Breast epithelium (tissue), 4 donors: ENCODE measurements around the gene SERINC2. TPM values are rescaled to one million over a fixed set of nuclear protein-coding genes. Genes with fewer than 3 reads are reported as not detected.

ENCODE experiments used
- DNase-seq, 2 donors: peaks; one replicate each; pipeline ENCODE4 v3.0.0-alpha.2; 2019; ENCODE audit warnings: low spot score in 2 of 2
- H3K27ac ChIP-seq, 2 donors: fragments of 200-600 bp; sonication (generic) in 1 of 2; one replicate each; pipeline ENCODE4 v1.5.1; 2016 to 2019; ENCODE audit warnings: mild to moderate bottlenecking in 1 of 2
- H3K27me3 ChIP-seq, 2 donors: fragments of 200-600 bp; sonication (generic) in 1 of 2; one replicate each; pipeline versions ENCODE4 v1.5.1 to v1.6.0; 2017 to 2019; ENCODE audit warnings: control low read depth in 1 of 2, mild to moderate bottlenecking in 1 of 2
- H3K36me3 ChIP-seq: fragments of 200-600 bp; one replicate; pipeline ENCODE4 v1.5.1; 2019
- H3K4me1 ChIP-seq, 2 donors: fragments of 200-600 bp; sonication (generic); one replicate each; pipeline ENCODE4 v1.5.1; 2016 to 2019; ENCODE audit warnings: control low read depth in 1 of 2
- H3K4me3 ChIP-seq, 3 donors: fragments of 200-600 bp; sonication (generic); 1 replicate in 2 of 3; 2 replicates in 1 of 3; pipeline ENCODE4 v1.5.1; 2016 to 2019; ENCODE audit warnings: mild to moderate bottlenecking in 3 of 3, moderate library complexity in 2 of 3
- H3K9me3 ChIP-seq, 2 donors: fragments of 200-600 bp; sonication (generic) in 1 of 2; one replicate each; pipeline ENCODE4 v1.5.1; 2016 to 2019; ENCODE audit warnings: control low read depth in 1 of 2
- POLR2A ChIP-seq: fragments of 450-650 bp; IDR thresholded peaks from one replicate; pipeline ENCODE4 v1.6.1; 2016; ENCODE audit warnings: antibody characterized with exemption, mild to moderate bottlenecking, moderate library complexity
- POLR2AphosphoS5 ChIP-seq, 3 donors: sonication (generic); formaldehyde crosslinking; IDR thresholded peaks; one replicate each; pipeline ENCODE4 v1.6.1; 2017; ENCODE audit warnings: antibody characterized with exemption in 3 of 3
- intact Hi-C: fragments of 100-400 bp; cut with DNase I; formaldehyde crosslinking; loops from one replicate; pipeline ENCODE4 v1.15.1; 2023; ENCODE audit warnings: low total_unique reads
- total RNA-seq, 3 donors: library from RNA; depleted of rRNA; stranded (reverse); fragments of >200 nt; gene quantifications; one replicate each; pipeline ENCODE4 v1.1.0, GENCODE V29; 2016
- TF ChIP-seq, protein P1 (sequence below), 3 donors: fragments of 450-650 bp; IDR thresholded peaks; one replicate each; pipeline ENCODE4 v1.5.1; 2016 to 2017; ENCODE audit warnings: antibody characterized with exemption in 3 of 3, mild to moderate bottlenecking in 3 of 3, moderate library complexity in 3 of 3

Gene SERINC2
- total RNA-seq, 3 donors from 2014 or later = 10.4 to 50.6 (median 30.5) TPM

DNA sequence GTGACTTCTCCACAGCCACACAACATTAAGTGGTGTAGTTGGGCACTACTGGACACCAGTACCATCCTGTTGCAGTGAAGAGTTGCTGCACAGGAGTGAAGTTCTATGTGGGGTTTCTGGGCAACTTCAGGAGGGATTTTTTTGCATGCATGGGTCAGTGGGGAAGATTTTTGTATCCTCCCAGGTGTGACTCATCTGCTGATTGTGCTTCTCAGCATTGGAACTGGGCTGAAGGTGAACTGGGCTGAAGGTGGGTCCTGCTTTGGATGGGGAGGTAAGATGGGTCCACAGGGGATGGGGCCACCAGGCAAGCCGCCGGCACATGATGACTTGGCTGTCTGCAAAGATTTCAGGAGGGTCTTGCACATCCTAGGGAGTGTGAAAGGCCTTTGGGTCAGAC lies 2.6 kb downstream of the SERINC2 start:
- no peaks in the 10 kb centered on the region for H3K9me3 ChIP-seq
- peak overlapping the region; percentile 91 to 95 for H3K27ac ChIP-seq
- intact Hi-C loops = no loop called here
- TF ChIP-seq, protein P1, sequence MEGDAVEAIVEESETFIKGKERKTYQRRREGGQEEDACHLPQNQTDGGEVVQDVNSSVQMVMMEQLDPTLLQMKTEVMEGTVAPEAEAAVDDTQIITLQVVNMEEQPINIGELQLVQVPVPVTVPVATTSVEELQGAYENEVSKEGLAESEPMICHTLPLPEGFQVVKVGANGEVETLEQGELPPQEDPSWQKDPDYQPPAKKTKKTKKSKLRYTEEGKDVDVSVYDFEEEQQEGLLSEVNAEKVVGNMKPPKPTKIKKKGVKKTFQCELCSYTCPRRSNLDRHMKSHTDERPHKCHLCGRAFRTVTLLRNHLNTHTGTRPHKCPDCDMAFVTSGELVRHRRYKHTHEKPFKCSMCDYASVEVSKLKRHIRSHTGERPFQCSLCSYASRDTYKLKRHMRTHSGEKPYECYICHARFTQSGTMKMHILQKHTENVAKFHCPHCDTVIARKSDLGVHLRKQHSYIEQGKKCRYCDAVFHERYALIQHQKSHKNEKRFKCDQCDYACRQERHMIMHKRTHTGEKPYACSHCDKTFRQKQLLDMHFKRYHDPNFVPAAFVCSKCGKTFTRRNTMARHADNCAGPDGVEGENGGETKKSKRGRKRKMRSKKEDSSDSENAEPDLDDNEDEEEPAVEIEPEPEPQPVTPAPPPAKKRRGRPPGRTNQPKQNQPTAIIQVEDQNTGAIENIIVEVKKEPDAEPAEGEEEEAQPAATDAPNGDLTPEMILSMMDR (IDR thresholded peaks at IDR 0.05) = no peak
- no peak for TF ChIP-seq POLR2A
- TF ChIP-seq POLR2AphosphoS5 (IDR thresholded peaks at IDR 0.05) = no peak
- H3K4me1 ChIP-seq = peaks cover 0 to 13% of the 10 kb centered on the region in 2 donors
- H3K36me3 ChIP-seq = no peaks in the 10 kb centered on the region
- DNase-seq = no peak
- no peaks in the 10 kb centered on the region for H3K27me3 ChIP-seq
- no peak overlapping the region for H3K4me3 ChIP-seq

DNA sequence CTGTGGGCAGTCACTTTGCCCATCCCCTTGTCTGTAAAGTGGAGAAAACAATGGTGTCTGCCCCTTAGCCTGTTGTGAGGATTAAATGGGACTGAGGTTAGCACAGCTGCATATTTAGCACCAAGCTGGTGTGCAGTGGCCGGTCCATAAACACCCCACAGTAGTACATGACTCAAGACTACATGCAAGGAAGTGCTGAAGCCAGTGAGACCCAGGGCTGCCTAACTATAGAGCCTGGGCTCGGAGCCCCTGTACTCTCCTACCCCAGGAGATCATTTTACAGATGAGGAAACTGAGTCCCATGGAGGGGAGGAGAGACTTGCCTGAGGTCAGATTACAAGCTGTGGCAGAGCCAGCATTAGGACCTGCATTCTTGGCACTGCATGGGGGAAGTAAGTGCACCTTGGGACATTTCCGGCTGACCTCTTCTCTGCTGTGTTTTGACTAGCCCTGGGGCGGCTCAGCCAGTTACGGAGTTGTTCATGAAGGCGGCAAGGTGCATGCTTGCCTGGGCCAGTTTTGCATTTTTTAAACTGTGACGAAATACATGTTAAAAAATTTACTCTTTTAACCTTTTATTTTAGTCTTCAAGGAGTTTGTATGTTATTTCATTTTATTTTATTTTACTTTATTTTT lies 3.2 kb downstream of the SERINC2 start:
- Histone ChIP-seq H3K4me3 (no peak overlapping the region), H3K9me3 (no peaks in the 10 kb centered on the region), H3K27ac (peak overlapping the region; percentile 56 to 64), H3K4me1 (peaks cover 0 to 13% of the 10 kb centered on the region in 2 donors), H3K36me3 (no peaks in the 10 kb centered on the region), H3K27me3 (no peaks in the 10 kb centered on the region)
- intact Hi-C loops = no loop called here
- DNase-seq = peak; percentile 77 to 83
- TF ChIP-seq, protein P1 (IDR thresholded peaks at IDR 0.05) = no peak
- TF ChIP-seq POLR2AphosphoS5 (IDR thresholded peaks at IDR 0.05) = peak in 1 of 3 donors; percentile 36
- TF ChIP-seq POLR2A = no peak

DNA sequence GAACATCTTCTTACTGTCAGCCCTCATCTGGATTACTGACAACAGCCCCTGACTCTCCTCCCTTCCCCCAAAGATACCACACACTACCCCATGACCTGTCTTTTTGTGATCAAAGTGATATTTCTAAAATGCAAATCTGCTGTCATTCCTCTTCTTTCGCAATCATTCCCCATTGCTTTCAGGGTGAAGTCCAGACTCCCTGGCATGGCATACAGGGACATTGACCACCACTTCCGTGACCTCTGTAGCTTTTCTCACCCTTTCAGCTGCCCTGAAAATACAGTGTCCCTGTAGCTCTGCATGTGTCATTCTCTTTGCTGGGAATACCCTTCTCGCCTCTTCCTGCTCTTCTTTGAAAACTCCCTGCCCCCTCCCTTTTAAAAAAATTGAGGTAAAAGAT lies 4.1 kb downstream of the SERINC2 start:
- Histone ChIP-seq H3K27me3 (no peaks in the 10 kb centered on the region), H3K36me3 (no peaks in the 10 kb centered on the region), H3K9me3 (no peaks in the 10 kb centered on the region), H3K4me1 (peaks cover 0 to 13% of the 10 kb centered on the region in 2 donors), H3K4me3 (no peak overlapping the region), H3K27ac (peak overlapping the region; percentile 40 to 45)
- TF ChIP-seq, protein P1 (IDR thresholded peaks at IDR 0.05) = no peak
- no peak for TF ChIP-seq POLR2A
- no peak for TF ChIP-seq POLR2AphosphoS5 (IDR thresholded peaks at IDR 0.05)
- DNase-seq = no peak
- intact Hi-C loops = no loop called here

DNA sequence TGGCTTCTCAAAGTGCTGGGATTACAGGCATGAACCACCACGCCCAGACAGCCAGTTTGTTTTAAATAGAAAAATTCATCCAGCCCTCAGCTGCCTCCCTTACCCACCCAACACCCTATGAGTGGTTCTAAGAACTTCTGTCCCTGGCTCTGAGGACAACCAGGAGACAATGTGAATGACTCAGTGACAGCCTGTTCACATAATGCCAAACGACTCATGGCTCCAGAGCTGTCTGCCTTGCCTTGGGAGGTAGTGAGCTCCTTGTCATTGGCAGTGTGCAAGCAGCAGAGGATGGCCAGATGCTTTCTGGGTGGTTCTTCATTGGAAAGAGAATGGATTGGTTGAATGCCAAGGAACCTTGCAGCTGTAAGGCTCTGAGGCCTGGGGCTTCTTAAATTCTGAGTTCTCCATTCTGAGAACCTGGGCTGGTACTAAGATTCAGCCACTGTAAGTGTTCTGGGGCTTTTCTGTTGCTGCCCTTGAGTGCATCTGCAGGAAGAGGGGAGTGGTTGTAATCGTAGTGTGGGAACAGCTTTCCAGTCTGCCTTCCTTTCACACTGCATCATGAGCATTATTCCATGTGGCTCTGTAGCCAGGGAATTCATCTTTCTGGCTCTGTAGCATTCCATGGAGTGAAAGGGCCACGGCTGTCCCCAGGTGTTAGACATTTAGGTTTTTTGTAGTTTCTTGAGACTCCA lies 5.8 kb downstream of the SERINC2 start:
- no peak overlapping the region for H3K27ac ChIP-seq
- H3K36me3 ChIP-seq = no peaks in the 10 kb centered on the region
- H3K27me3 ChIP-seq = no peaks in the 10 kb centered on the region
- no peak for TF ChIP-seq POLR2AphosphoS5 (IDR thresholded peaks at IDR 0.05)
- no peak for TF ChIP-seq POLR2A
- TF ChIP-seq, protein P1 (IDR thresholded peaks at IDR 0.05) = no peak
- no peaks in the 10 kb centered on the region for H3K9me3 ChIP-seq
- H3K4me3 ChIP-seq = no peak overlapping the region
- DNase-seq = no peak
- H3K4me1 ChIP-seq = peaks cover 0 to 13% of the 10 kb centered on the region in 2 donors
- intact Hi-C loops = no loop called here

DNA sequence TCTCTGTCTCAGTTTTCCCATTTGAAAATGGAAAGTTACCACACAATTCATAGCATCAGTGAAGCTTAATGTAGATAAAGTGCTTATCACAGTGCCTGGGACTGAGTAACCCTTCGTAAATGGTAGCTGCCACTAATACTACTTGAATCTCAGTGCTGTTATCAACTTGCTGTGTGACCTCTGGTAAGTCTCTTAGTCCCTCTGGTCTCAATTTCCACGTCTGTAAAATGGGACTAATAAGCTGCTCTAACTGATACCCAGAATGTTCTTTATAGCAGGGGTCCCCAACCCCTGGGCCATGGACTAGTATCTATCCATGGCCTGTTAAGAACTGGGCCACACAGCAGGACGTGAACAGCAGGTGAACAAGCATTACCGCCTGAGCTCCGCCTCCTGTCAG lies 7.7 kb downstream of the SERINC2 start:
- intact Hi-C loops = no loop called here
- H3K27ac ChIP-seq = no peak overlapping the region
- H3K4me3 ChIP-seq = no peak overlapping the region
- no peak for DNase-seq
- TF ChIP-seq POLR2AphosphoS5 (IDR thresholded peaks at IDR 0.05) (no peak), POLR2A (no peak)
- TF ChIP-seq, protein P1 (IDR thresholded peaks at IDR 0.05) = no peak
- H3K36me3 ChIP-seq = no peaks in the 10 kb centered on the region
- H3K4me1 ChIP-seq = peaks cover 0 to 11% of the 10 kb centered on the region in 2 donors
- H3K9me3 ChIP-seq = no peaks in the 10 kb centered on the region
- no peaks in the 10 kb centered on the region for H3K27me3 ChIP-seq
